ENCODE measurements around the gene NDUFB11.

Gene NDUFB11

GRCh38 chrX:47174846-47175587, 30.5 kb upstream of the NDUFB11 start:
- H3K36me3 ChIP-seq (ENCODE audit: control insufficient read depth, insufficient read depth, low read length) = peaks cover 43% of the 10 kb centered on the region
- DNase-seq (ENCODE audit: low read depth, low spot score) = no peak
- H3K4me1 ChIP-seq (ENCODE audit: control insufficient read depth, insufficient read depth, low read length) = no peaks in the 10 kb centered on the region; the same call in 1 of the 2 replicates
- H3K9me3 ChIP-seq (ENCODE audit: control insufficient read depth, insufficient read depth, low read length) = no peaks in the 10 kb centered on the region
- H3K27ac ChIP-seq (ENCODE audit: low read length) = no peak overlapping the region
- H3K27me3 ChIP-seq (ENCODE audit: control insufficient read depth, insufficient read depth, low read length) = no peaks in the 10 kb centered on the region
- no peak overlapping the region for H3K4me3 ChIP-seq (ENCODE audit: low read length)
- no CpG with 5 or more reads among the region's 23 CpGs for WGBS (ENCODE audit: insufficient coverage, insufficient read length)

GRCh38 chrX:47174376-47174775, 29.9 kb upstream of the NDUFB11 start:
- H3K27ac ChIP-seq (ENCODE audit: low read length) = no peak overlapping the region
- no peak for DNase-seq (ENCODE audit: low read depth, low spot score)
- H3K27me3 ChIP-seq (ENCODE audit: control insufficient read depth, insufficient read depth, low read length) = no peaks in the 10 kb centered on the region
- H3K4me3 ChIP-seq (ENCODE audit: low read length) = no peak overlapping the region
- no CpG with 5 or more reads among the region's 12 CpGs for WGBS (ENCODE audit: insufficient coverage, insufficient read length)
- H3K36me3 ChIP-seq (ENCODE audit: control insufficient read depth, insufficient read depth, low read length) = peaks cover 40% of the 10 kb centered on the region
- no peaks in the 10 kb centered on the region for H3K9me3 ChIP-seq (ENCODE audit: control insufficient read depth, insufficient read depth, low read length)
- no peaks in the 10 kb centered on the region for H3K4me1 ChIP-seq (ENCODE audit: control insufficient read depth, insufficient read depth, low read length)

GRCh38 chrX:47172971-47173792, 28.7 kb upstream of the NDUFB11 start:
- H3K27ac ChIP-seq (ENCODE audit: low read length) = no peak overlapping the region
- H3K36me3 ChIP-seq (ENCODE audit: control insufficient read depth, insufficient read depth, low read length) = peaks cover 38% of the 10 kb centered on the region
- H3K4me1 ChIP-seq (ENCODE audit: control insufficient read depth, insufficient read depth, low read length) = no peaks in the 10 kb centered on the region
- H3K4me3 ChIP-seq (ENCODE audit: low read length) = no peak overlapping the region
- no peak for DNase-seq (ENCODE audit: low read depth, low spot score)
- H3K9me3 ChIP-seq (ENCODE audit: control insufficient read depth, insufficient read depth, low read length) = no peaks in the 10 kb centered on the region
- H3K27me3 ChIP-seq (ENCODE audit: control insufficient read depth, insufficient read depth, low read length) = no peaks in the 10 kb centered on the region
- no CpG with 5 or more reads among the region's 18 CpGs for WGBS (ENCODE audit: insufficient coverage, insufficient read length)

- Histone ChIP-seq H3K4me1 (ENCODE audit: control insufficient read depth, insufficient read depth, low read length) (no peaks in the 10 kb centered on the region), H3K36me3 (ENCODE audit: control insufficient read depth, insufficient read depth, low read length) (peaks cover 34% of the 10 kb centered on the region), H3K9me3 (ENCODE audit: control insufficient read depth, insufficient read depth, low read length) (no peaks in the 10 kb centered on the region), H3K27ac (ENCODE audit: low read length) (no peak overlapping the region), H3K27me3 (ENCODE audit: control insufficient read depth, insufficient read depth, low read length) (no peaks in the 10 kb centered on the region), H3K4me3 (ENCODE audit: low read length) (no peak overlapping the region)
- WGBS (ENCODE audit: insufficient coverage, insufficient read length) = no CpG with 5 or more reads among the region's 7 CpGs
- DNase-seq (ENCODE audit: low read depth, low spot score) = no peak
Observed at GRCh38 chrX:47172549-47172948, 28.0 kb upstream of the NDUFB11 start.

- no peak overlapping the region for H3K27ac ChIP-seq (ENCODE audit: low read length)
- no peak overlapping the region for H3K4me3 ChIP-seq (ENCODE audit: low read length)
- no peaks in the 10 kb centered on the region for H3K4me1 ChIP-seq (ENCODE audit: control insufficient read depth, insufficient read depth, low read length)
- no CpG with 5 or more reads among the region's 2 CpGs for WGBS (ENCODE audit: insufficient coverage, insufficient read length)
- peaks cover 31% of the 10 kb centered on the region for H3K36me3 ChIP-seq (ENCODE audit: control insufficient read depth, insufficient read depth, low read length)
- H3K9me3 ChIP-seq (ENCODE audit: control insufficient read depth, insufficient read depth, low read length) = no peaks in the 10 kb centered on the region
- no peak for DNase-seq (ENCODE audit: low read depth, low spot score)
- H3K27me3 ChIP-seq (ENCODE audit: control insufficient read depth, insufficient read depth, low read length) = no peaks in the 10 kb centered on the region
Observed at GRCh38 chrX:47171996-47172395, 27.5 kb upstream of the NDUFB11 start.

- no peaks in the 10 kb centered on the region for H3K27me3 ChIP-seq (ENCODE audit: control insufficient read depth, insufficient read depth, low read length)
- WGBS (ENCODE audit: insufficient coverage, insufficient read length) = no CpG with 5 or more reads among the region's 34 CpGs
- H3K4me3 ChIP-seq (ENCODE audit: low read length) = no peak overlapping the region
- DNase-seq (ENCODE audit: low read depth, low spot score) = no peak
- peaks cover 27% of the 10 kb centered on the region for H3K36me3 ChIP-seq (ENCODE audit: control insufficient read depth, insufficient read depth, low read length)
- H3K27ac ChIP-seq (ENCODE audit: low read length) = no peak overlapping the region
- H3K4me1 ChIP-seq (ENCODE audit: control insufficient read depth, insufficient read depth, low read length) = no peaks in the 10 kb centered on the region
- H3K9me3 ChIP-seq (ENCODE audit: control insufficient read depth, insufficient read depth, low read length) = no peaks in the 10 kb centered on the region
Observed at GRCh38 chrX:47170861-47171692, 26.6 kb upstream of the NDUFB11 start.

- H3K36me3 ChIP-seq (ENCODE audit: control insufficient read depth, insufficient read depth, low read length) = peaks cover 25% of the 10 kb centered on the region
- H3K9me3 ChIP-seq (ENCODE audit: control insufficient read depth, insufficient read depth, low read length) = no peaks in the 10 kb centered on the region
- DNase-seq (ENCODE audit: low read depth, low spot score) = no peak
- no peak overlapping the region for H3K27ac ChIP-seq (ENCODE audit: low read length)
- no peaks in the 10 kb centered on the region for H3K4me1 ChIP-seq (ENCODE audit: control insufficient read depth, insufficient read depth, low read length)
- WGBS (ENCODE audit: insufficient coverage, insufficient read length) = no CpG with 5 or more reads among the region's 13 CpGs
- no peaks in the 10 kb centered on the region for H3K27me3 ChIP-seq (ENCODE audit: control insufficient read depth, insufficient read depth, low read length)
- no peak overlapping the region for H3K4me3 ChIP-seq (ENCODE audit: low read length)
Observed at GRCh38 chrX:47169726-47170515, 25.4 kb upstream of the NDUFB11 start.

- no CpG with 5 or more reads among the region's 19 CpGs for WGBS (ENCODE audit: insufficient coverage, insufficient read length)
- DNase-seq (ENCODE audit: low read depth, low spot score) = no peak
- no peaks in the 10 kb centered on the region for H3K4me1 ChIP-seq (ENCODE audit: control insufficient read depth, insufficient read depth, low read length)
- no peak overlapping the region for H3K4me3 ChIP-seq (ENCODE audit: low read length)
- H3K27me3 ChIP-seq (ENCODE audit: control insufficient read depth, insufficient read depth, low read length) = no peaks in the 10 kb centered on the region
- no peak overlapping the region for H3K27ac ChIP-seq (ENCODE audit: low read length)
- peaks cover 18% of the 10 kb centered on the region for H3K36me3 ChIP-seq (ENCODE audit: control insufficient read depth, insufficient read depth, low read length)
- H3K9me3 ChIP-seq (ENCODE audit: control insufficient read depth, insufficient read depth, low read length) = no peaks in the 10 kb centered on the region
Observed at GRCh38 chrX:47169273-47169672, 24.8 kb upstream of the NDUFB11 start.

- no peak overlapping the region for H3K27ac ChIP-seq (ENCODE audit: low read length)
- no peak for DNase-seq (ENCODE audit: low read depth, low spot score)
- no peaks in the 10 kb centered on the region for H3K27me3 ChIP-seq (ENCODE audit: control insufficient read depth, insufficient read depth, low read length)
- H3K36me3 ChIP-seq (ENCODE audit: control insufficient read depth, insufficient read depth, low read length) = peaks cover 17% of the 10 kb centered on the region
- WGBS (ENCODE audit: insufficient coverage, insufficient read length) = no CpG with 5 or more reads among the region's 6 CpGs
- H3K4me1 ChIP-seq (ENCODE audit: control insufficient read depth, insufficient read depth, low read length) = no peaks in the 10 kb centered on the region
- H3K4me3 ChIP-seq (ENCODE audit: low read length) = no peak overlapping the region
- H3K9me3 ChIP-seq (ENCODE audit: control insufficient read depth, insufficient read depth, low read length) = no peaks in the 10 kb centered on the region
Observed at GRCh38 chrX:47168495-47169073, 24.1 kb upstream of the NDUFB11 start.

All from iPS DF 6.9 (cell line).